ENCODE data around the gene MYRF. TPM values are rescaled to one million over a fixed set of nuclear protein-coding genes. Genes with fewer than 3 reads are reported as not detected.

The MYRF gene
- total and polyA plus RNA-seq, 9 of the 15 experiments (the other 6 are each of a cell fraction or from before 2014, with no cell fraction given), result 2.3 to 25.8 (median 7.1) TPM

DNA sequence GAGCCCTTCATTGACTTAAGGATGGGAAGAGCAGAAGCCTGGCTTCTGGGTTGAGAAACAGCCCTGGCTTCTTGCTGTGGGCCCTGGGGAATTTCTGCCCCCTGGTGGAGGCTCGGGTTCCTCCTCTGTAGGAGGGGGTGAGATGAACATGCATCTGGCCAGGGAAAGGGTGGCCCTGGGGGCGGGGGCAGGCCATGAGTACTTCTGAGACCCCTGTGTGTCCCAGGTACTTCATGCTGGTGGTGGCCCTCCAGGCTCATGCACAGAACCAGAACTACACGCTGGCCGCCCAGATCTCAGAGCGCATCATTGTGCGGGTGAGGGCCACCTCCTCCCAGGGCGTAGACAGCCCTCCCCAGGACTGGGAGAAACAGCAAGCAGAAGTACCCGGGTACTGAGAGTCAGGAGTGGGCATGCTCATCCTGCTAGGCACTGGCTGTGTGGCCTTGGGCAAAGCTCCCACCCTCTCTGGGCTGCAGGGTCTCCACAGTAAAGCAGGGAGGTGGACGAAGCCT is 24.2 kb downstream of the MYRF start (continued):
- TF ChIP-seq HSF4 (CRISPR knock-in tag; IDR thresholded peaks at IDR 0.05; ENCODE audit: borderline replicate concordance) (no peak), NFE2L1 (tag; IDR thresholded peaks at IDR 0.05; ENCODE audit: borderline replicate concordance, low read depth) (no peak), SMC3 (conservative IDR thresholded peaks at IDR 0.05; ENCODE audit: insufficient read depth, low read depth, low read length) (peak; percentile 89), PHF21A (IDR thresholded peaks at IDR 0.05; ENCODE audit: borderline replicate concordance, low read depth) (no peak), DDX20 (tag; IDR thresholded peaks at IDR 0.05; ENCODE audit: low read depth) (no peak), SNIP1 (IDR thresholded peaks at IDR 0.05; ENCODE audit: low read depth) (no peak), NR3C1 (CRISPR knock-in tag; IDR thresholded peaks at IDR 0.05) (no peak), FOXM1 (IDR thresholded peaks at IDR 0.05; ENCODE audit: low read depth) (no peak), FOXM1 (CRISPR knock-in tag; IDR thresholded peaks at IDR 0.05; ENCODE audit: low read depth) (no peak), FOSL1 (tag; conservative IDR thresholded peaks at IDR 0.05) (no peak), ZFX (CRISPR knock-in tag; IDR thresholded peaks at IDR 0.05) (no peak), RBFOX2 (IDR thresholded peaks at IDR 0.05; ENCODE audit: low read depth, low read length) (no peak), FOXJ2 (tag; IDR thresholded peaks at IDR 0.05) (no peak), CCNT2 (IDR thresholded peaks at IDR 0.05; ENCODE audit: borderline replicate concordance, extremely low read depth, insufficient read length, low read depth, low read length) (no peak), ETV5 (CRISPR knock-in tag; IDR thresholded peaks at IDR 0.05; ENCODE audit: low read depth) (no peak), HOXB6 (CRISPR knock-in tag; IDR thresholded peaks at IDR 0.05; ENCODE audit: borderline replicate concordance) (no peak), IFI16 (CRISPR knock-in tag; IDR thresholded peaks at IDR 0.05) (no peak)
- TF ChIP-seq, protein P1, sequence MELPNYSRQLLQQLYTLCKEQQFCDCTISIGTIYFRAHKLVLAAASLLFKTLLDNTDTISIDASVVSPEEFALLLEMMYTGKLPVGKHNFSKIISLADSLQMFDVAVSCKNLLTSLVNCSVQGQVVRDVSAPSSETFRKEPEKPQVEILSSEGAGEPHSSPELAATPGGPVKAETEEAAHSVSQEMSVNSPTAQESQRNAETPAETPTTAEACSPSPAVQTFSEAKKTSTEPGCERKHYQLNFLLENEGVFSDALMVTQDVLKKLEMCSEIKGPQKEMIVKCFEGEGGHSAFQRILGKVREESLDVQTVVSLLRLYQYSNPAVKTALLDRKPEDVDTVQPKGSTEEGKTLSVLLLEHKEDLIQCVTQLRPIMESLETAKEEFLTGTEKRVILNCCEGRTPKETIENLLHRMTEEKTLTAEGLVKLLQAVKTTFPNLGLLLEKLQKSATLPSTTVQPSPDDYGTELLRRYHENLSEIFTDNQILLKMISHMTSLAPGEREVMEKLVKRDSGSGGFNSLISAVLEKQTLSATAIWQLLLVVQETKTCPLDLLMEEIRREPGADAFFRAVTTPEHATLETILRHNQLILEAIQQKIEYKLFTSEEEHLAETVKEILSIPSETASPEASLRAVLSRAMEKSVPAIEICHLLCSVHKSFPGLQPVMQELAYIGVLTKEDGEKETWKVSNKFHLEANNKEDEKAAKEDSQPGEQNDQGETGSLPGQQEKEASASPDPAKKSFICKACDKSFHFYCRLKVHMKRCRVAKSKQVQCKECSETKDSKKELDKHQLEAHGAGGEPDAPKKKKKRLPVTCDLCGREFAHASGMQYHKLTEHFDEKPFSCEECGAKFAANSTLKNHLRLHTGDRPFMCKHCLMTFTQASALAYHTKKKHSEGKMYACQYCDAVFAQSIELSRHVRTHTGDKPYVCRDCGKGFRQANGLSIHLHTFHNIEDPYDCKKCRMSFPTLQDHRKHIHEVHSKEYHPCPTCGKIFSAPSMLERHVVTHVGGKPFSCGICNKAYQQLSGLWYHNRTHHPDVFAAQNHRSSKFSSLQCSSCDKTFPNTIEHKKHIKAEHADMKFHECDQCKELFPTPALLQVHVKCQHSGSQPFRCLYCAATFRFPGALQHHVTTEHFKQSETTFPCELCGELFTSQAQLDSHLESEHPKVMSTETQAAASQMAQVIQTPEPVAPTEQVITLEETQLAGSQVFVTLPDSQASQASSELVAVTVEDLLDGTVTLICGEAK (IDR thresholded peaks at IDR 0.05), result no peak
- TF ChIP-seq, protein P1 (CRISPR knock-in tag; IDR thresholded peaks at IDR 0.05), result no peak
- TF ChIP-seq, protein P2, sequence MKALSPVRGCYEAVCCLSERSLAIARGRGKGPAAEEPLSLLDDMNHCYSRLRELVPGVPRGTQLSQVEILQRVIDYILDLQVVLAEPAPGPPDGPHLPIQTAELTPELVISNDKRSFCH (CRISPR knock-in tag; IDR thresholded peaks at IDR 0.05), result no peak
- TF ChIP-seq, protein P2 (tag; IDR thresholded peaks at IDR 0.05), result no peak

Measured in K562 (cell line).